Keratinocyte (primary cell): Measurements from ENCODE around the gene TTC31. TPM values are rescaled to one million over a fixed set of nuclear protein-coding genes. Genes with fewer than 3 reads are reported as not detected.

ENCODE experiments used
- DNase-seq: peaks from one replicate; pipeline ENCODE4 v3.0.0-alpha.2; 2011; ENCODE audit warnings: low read depth, missing footprints, low spot score
- FAIRE-seq: peaks from 2 replicates; lab custom pipeline; 2011; peaks lifted over from hg19 to GRCh38; lab: Jason Lieb, UNC
- H2AFZ ChIP-seq: 2 replicates; pipeline ENCODE4 v1.6.0; 2012; ENCODE audit warnings: low read length, control low read depth, inconsistent platforms; ENCODE audit not compliant: control insufficient read depth
- H3K27ac ChIP-seq: 2 replicates; pipeline ENCODE4 v1.5.1; 2011; ENCODE audit warnings: low read length; ENCODE audit not compliant: control insufficient read depth, insufficient read depth
- H3K27me3 ChIP-seq: 3 replicates; pipeline ENCODE4 v1.6.0; 2011; ENCODE audit warnings: low read length; ENCODE audit not compliant: control insufficient read depth, insufficient read depth; ENCODE audit errors: extremely low read depth
- H3K36me3 ChIP-seq, 2 experiments: 2 replicates in 1 of 2; 3 replicates in 1 of 2; pipeline ENCODE4 v1.5.1; 2011; ENCODE audit warnings: low read length in 2 of 2, mild to moderate bottlenecking in 1 of 2; ENCODE audit not compliant: control insufficient read depth in 2 of 2, insufficient read depth in 2 of 2; ENCODE audit errors: extremely low read depth in 1 of 2
- H3K4me1 ChIP-seq: 3 replicates; pipeline ENCODE4 v1.5.1; 2011; ENCODE audit warnings: low read length; ENCODE audit not compliant: control insufficient read depth, insufficient read depth; ENCODE audit errors: extremely low read depth
- H3K4me2 ChIP-seq: 3 replicates; pipeline ENCODE4 v1.6.0; 2011; ENCODE audit warnings: low read depth, low read length; ENCODE audit not compliant: control insufficient read depth, insufficient read depth; ENCODE audit errors: extremely low read depth
- H3K4me3 ChIP-seq, 3 experiments: fragments of 200-600 bp in 1 of 3; sonication (generic) in 1 of 3; 2 replicates in 2 of 3; 3 replicates in 1 of 3; pipeline ENCODE4 v1.5.1; 2011 to 2016; ENCODE audit warnings: low read length in 3 of 3, mild to moderate bottlenecking in 3 of 3, control low read depth in 2 of 3, inconsistent platforms in 1 of 3, low read depth in 1 of 3, mixed read lengths in 1 of 3, mixed run types in 1 of 3, moderate library complexity in 1 of 3; ENCODE audit not compliant: control insufficient read depth in 2 of 3, insufficient read depth in 2 of 3; ENCODE audit errors: extremely low read depth in 1 of 3
- H3K79me2 ChIP-seq: 2 replicates; pipeline ENCODE4 v1.6.0; 2012; ENCODE audit warnings: low read length; ENCODE audit not compliant: control insufficient read depth, insufficient read depth
- H3K9ac ChIP-seq: 3 replicates; pipeline ENCODE4 v1.6.0; 2011; ENCODE audit warnings: low read length; ENCODE audit not compliant: control insufficient read depth, insufficient read depth; ENCODE audit errors: extremely low read depth
- H3K9me1 ChIP-seq: 3 replicates; pipeline ENCODE4 v1.6.0; 2011; ENCODE audit warnings: low read length; ENCODE audit not compliant: control insufficient read depth, insufficient read depth; ENCODE audit errors: extremely low read depth
- H3K9me3 ChIP-seq: 2 replicates; pipeline ENCODE4 v1.5.1; 2012; ENCODE audit warnings: low read depth, low read length; ENCODE audit not compliant: control insufficient read depth
- H4K20me1 ChIP-seq: 3 replicates; pipeline ENCODE4 v1.6.0; 2011; ENCODE audit warnings: low read length; ENCODE audit not compliant: control insufficient read depth, insufficient read depth; ENCODE audit errors: extremely low read depth
- EZH2 ChIP-seq: IDR thresholded peaks from one replicate; pipeline ENCODE4 v1.6.1; 2012; ENCODE audit warnings: inconsistent platforms, mild to moderate bottlenecking, low read length, moderate library complexity
- dilution Hi-C: fragments of 300-500 bp; cut with MboI; formaldehyde crosslinking; loops from one replicate; pipeline ENCODE4 v1.7.0; 2020; ENCODE audit warnings: low sequenced_read_pairs; ENCODE audit not compliant: extremely low pct_ligation_motif_present
- polyA plus RNA-seq, 5 experiments: library from polyadenylated mRNA; depleted of rRNA in 3 of 5; stranded (reverse) in 3 of 5; stranded (forward) in 1 of 5; unstranded in 1 of 5; fragments of >200 nt; gene quantifications; 1 replicate in 1 of 5; 2 replicates in 3 of 5; 3 replicates in 1 of 5; pipeline versions ENCODE4 v1.2.1 to v1.2.3, GENCODE V29; 2011 to 2012; ENCODE audit warnings: missing spikeins in 2 of 5, low read depth in 1 of 5, low replicate concordance in 1 of 5
- TF ChIP-seq, protein P1 (sequence below), 3 experiments: IDR thresholded peaks in 1 of 3; conservative IDR thresholded peaks in 1 of 3; optimal IDR thresholded peaks in 1 of 3; 2 replicates in 2 of 3; 3 replicates in 1 of 3; pipeline versions ENCODE3 to v1.5.1; 2011; ENCODE audit warnings: low read length in 3 of 3, mild to moderate bottlenecking in 3 of 3, moderate library complexity in 2 of 3, control low read depth in 1 of 3, inconsistent platforms in 1 of 3; ENCODE audit not compliant: insufficient read depth in 2 of 3; ENCODE audit errors: extremely low read depth in 1 of 3

TTC31 gene
- polyA plus RNA-seq, 1 donor (not counting 4 experiments of a cell fraction or from before 2014, with no cell fraction given) = 16.8 TPM

DNA sequence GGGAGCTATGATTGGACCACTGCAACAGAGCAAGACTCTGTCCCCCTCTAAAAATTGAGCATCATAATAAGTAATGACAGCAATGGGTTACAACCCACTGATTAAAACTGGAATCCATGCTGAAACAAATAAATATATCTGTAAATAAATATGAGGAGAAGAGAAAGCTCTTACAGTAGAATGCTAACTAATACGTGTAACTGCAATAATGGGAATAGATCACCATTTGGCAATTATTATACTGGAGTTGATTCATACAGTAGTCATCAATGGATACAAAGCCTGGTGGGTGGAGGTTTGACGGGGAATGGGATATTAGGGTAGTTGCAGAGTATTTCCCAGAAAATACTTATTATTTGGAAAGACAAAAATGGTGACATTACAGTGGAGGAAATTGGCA lies 34.1 kb upstream of the TTC31 start:
- Histone ChIP-seq H3K27me3 (no peaks in the 10 kb centered on the region), H3K9me1 (no peaks in the 10 kb centered on the region), H3K4me1 (peaks cover 3% of the 10 kb centered on the region), H3K36me3 (no peaks in the 10 kb centered on the region), H3K9ac (no peak overlapping the region), H3K4me3 (no peak overlapping the region), H3K79me2 (no peaks in the 10 kb centered on the region), H2AFZ (no peak overlapping the region), H3K9me3 (no peaks in the 10 kb centered on the region), H4K20me1 (no peaks in the 10 kb centered on the region), H3K4me2 (no peak overlapping the region), H3K27ac (no peak overlapping the region)
- no peak for DNase-seq
- TF ChIP-seq, protein P1, sequence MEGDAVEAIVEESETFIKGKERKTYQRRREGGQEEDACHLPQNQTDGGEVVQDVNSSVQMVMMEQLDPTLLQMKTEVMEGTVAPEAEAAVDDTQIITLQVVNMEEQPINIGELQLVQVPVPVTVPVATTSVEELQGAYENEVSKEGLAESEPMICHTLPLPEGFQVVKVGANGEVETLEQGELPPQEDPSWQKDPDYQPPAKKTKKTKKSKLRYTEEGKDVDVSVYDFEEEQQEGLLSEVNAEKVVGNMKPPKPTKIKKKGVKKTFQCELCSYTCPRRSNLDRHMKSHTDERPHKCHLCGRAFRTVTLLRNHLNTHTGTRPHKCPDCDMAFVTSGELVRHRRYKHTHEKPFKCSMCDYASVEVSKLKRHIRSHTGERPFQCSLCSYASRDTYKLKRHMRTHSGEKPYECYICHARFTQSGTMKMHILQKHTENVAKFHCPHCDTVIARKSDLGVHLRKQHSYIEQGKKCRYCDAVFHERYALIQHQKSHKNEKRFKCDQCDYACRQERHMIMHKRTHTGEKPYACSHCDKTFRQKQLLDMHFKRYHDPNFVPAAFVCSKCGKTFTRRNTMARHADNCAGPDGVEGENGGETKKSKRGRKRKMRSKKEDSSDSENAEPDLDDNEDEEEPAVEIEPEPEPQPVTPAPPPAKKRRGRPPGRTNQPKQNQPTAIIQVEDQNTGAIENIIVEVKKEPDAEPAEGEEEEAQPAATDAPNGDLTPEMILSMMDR (optimal IDR thresholded peaks at IDR 0.05 in 1 of 3, IDR thresholded peaks at IDR 0.05 in 1 of 3, conservative IDR thresholded peaks at IDR 0.05 in 1 of 3; ENCODE audit: extremely low read depth in 1 of 3, insufficient read depth in 2 of 3, low read length in 3 of 3) = no peak
- no peak for TF ChIP-seq EZH2
- dilution Hi-C loops = no loop called here
- no peak for FAIRE-seq

DNA sequence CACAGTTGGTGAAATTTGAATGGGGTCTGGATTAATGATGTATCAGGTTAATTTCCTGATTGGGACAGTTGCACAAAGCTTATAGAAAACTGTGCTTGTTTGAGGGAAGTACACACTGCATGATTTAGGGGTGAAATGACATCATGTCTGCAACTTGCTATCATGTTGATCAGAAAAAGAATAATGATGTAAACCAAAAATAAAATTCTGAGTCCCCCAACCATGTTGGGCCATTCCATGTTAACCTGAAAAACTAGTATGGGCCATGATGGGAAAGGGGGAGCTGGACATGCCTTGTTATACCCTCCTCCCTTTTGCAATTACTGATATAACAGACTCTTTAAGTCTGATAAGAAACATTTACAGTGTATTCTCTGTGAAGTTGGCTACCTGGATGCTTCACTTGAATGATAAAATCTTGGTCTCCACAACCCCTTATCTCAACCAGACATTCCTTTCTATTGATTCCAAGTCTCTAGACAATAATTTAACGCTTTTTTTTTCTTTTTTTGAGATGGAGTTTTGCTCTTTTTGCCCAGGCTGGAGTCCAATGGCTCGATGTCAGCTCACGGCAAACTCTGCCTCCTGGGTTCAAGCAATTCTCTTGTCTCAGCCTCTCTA lies 32.2 kb upstream of the TTC31 start:
- Histone ChIP-seq H3K9me3 (no peaks in the 10 kb centered on the region), H4K20me1 (no peaks in the 10 kb centered on the region), H3K27ac (no peak overlapping the region), H3K27me3 (no peaks in the 10 kb centered on the region), H3K9me1 (no peaks in the 10 kb centered on the region), H3K4me1 (peaks cover 9% of the 10 kb centered on the region), H3K4me2 (no peak overlapping the region), H3K36me3 (no peaks in the 10 kb centered on the region), H3K9ac (no peak overlapping the region), H3K79me2 (peaks cover 7% of the 10 kb centered on the region), H2AFZ (no peak overlapping the region), H3K4me3 (no peak overlapping the region)
- FAIRE-seq (no peak), DNase-seq (no peak)
- dilution Hi-C loops = no loop called here
- TF ChIP-seq, protein P1 (optimal IDR thresholded peaks at IDR 0.05 in 1 of 3, IDR thresholded peaks at IDR 0.05 in 1 of 3, conservative IDR thresholded peaks at IDR 0.05 in 1 of 3; ENCODE audit: extremely low read depth in 1 of 3, insufficient read depth in 2 of 3, low read length in 3 of 3) = no peak
- TF ChIP-seq EZH2 = no peak
